GM19452 (cell line): ENCODE measurements around the gene CRIP2.
A peak's percentile ranks its signal among the peaks of the same experiment; 100 is the strongest.

Source experiments
- ATAC-seq: cut with Tn5 transposase; IDR thresholded peaks from one replicate; pipeline ENCODE4 v1.9.1; 2021; ENCODE audit not compliant: unreplicated experiment

CRIP2 gene

GRCh38 chr14:105487449-105487985, 12.9 kb downstream of the CRIP2 start:
- no peak for ATAC-seq

GRCh38 chr14:105487986-105488777, 13.6 kb downstream of the CRIP2 start:
- ATAC-seq: no peak

- ATAC-seq: no peak
Observed at GRCh38 chr14:105488781-105489541, 14.3 kb downstream of the CRIP2 start.

- ATAC-seq: no peak
Observed at GRCh38 chr14:105489542-105490266, 15.1 kb downstream of the CRIP2 start.

GRCh38 chr14:105490267-105490571, 15.6 kb downstream of the CRIP2 start:
- ATAC-seq: peak; percentile 2

- peak; percentile 67 for ATAC-seq
Observed at GRCh38 chr14:105490572-105491365, 16.1 kb downstream of the CRIP2 start, which contains the start of gene TEDC1. TSS of gene TEDC1 (plus strand) at chr14:105491246. CDS start at chr14:105491376, 130 bp downstream.

- no peak for ATAC-seq
Observed at GRCh38 chr14:105491366-105491973, 16.8 kb downstream of the CRIP2 start.

- ATAC-seq: no peak
Observed at GRCh38 chr14:105492031-105492970, 17.7 kb downstream of the CRIP2 start.

GRCh38 chr14:105492971-105493871, 18.6 kb downstream of the CRIP2 start:
- no peak for ATAC-seq

GRCh38 chr14:105493921-105494605, 19.4 kb downstream of the CRIP2 start:
- ATAC-seq: no peak

- no peak for ATAC-seq
Observed at GRCh38 chr14:105494606-105494929, 19.9 kb downstream of the CRIP2 start.

- no peak for ATAC-seq
Observed at GRCh38 chr14:105495101-105495989, 20.7 kb downstream of the CRIP2 start.

- ATAC-seq: no peak
Observed at GRCh38 chr14:105495990-105496830, 21.6 kb downstream of the CRIP2 start.

GRCh38 chr14:105496831-105497591, 22.4 kb downstream of the CRIP2 start:
- ATAC-seq: no peak
